WTC11 (cell line): Measurements from ENCODE around the gene GLCCI1. TPM values are rescaled to one million over a fixed set of nuclear protein-coding genes. Genes with fewer than 3 reads are reported as not detected.

Experiments
- ATAC-seq: fragments of 200-7000 bp; cut with Tn5 transposase; 2 replicates; pipeline ENCODE4 v1.10.0; 2021; ENCODE audit warnings: mild to moderate bottlenecking, moderate library complexity
- CTCF ChIA-PET: fragments of 300-600 bp; sonication (Branson Sonifier 250); formaldehyde crosslinking; loops from one replicate; lab custom pipeline; 2021; ENCODE audit warnings: antibody characterized with exemption; lab: Charles Lee
- POLR2A ChIA-PET: fragments of 350-600 bp; sonication (Branson Sonifier 250); formaldehyde crosslinking; loops from one replicate; lab custom pipeline; 2021; ENCODE audit warnings: antibody characterized with exemption; lab: Charles Lee
- DNase-seq: peaks from one replicate; pipeline ENCODE4 v3.0.0; 2021; ENCODE audit warnings: low spot score
- H3K27ac Mint-ChIP-seq: 2 replicates; pipeline ENCODE4 v1.8.0; 2021; ENCODE audit warnings: mixed read lengths
- H3K27me3 Mint-ChIP-seq: 2 replicates; pipeline ENCODE4 v1.8.0; 2021; ENCODE audit warnings: low read depth, mild to moderate bottlenecking, moderate library complexity, mixed read lengths
- H3K36me3 Mint-ChIP-seq: 2 replicates; pipeline ENCODE4 v1.8.0; 2021; ENCODE audit warnings: mixed read lengths
- H3K4me1 Mint-ChIP-seq: 2 replicates; pipeline ENCODE4 v1.8.0; 2022; ENCODE audit warnings: mixed read lengths
- H3K4me3 Mint-ChIP-seq: 2 replicates; pipeline ENCODE4 v1.8.0; 2021; ENCODE audit warnings: mild to moderate bottlenecking, moderate library complexity, mixed read lengths
- H3K9me3 Mint-ChIP-seq: 2 replicates; pipeline ENCODE4 v1.8.0; 2021; ENCODE audit warnings: mixed read lengths
- ATF1 ChIP-seq: sonication (generic); formaldehyde crosslinking; IDR thresholded peaks from 2 replicates; pipeline ENCODE4 v1.8.1; 2023; ENCODE audit warnings: mild to moderate bottlenecking, moderate library complexity, missing genetic modification reagents
- CBFB ChIP-seq: sonication (generic); formaldehyde crosslinking; IDR thresholded peaks from 2 replicates; pipeline ENCODE4 v1.8.1; 2022; ENCODE audit warnings: mild to moderate bottlenecking, low read depth, missing genetic modification reagents
- ELF4 ChIP-seq: sonication (generic); formaldehyde crosslinking; IDR thresholded peaks from 2 replicates; pipeline ENCODE4 v1.8.1; 2022; ENCODE audit warnings: low read depth, mild to moderate bottlenecking, moderate library complexity, missing genetic modification reagents
- EMX1 ChIP-seq: fragments of 250-450 bp; sonication (Bioruptor Pico); IDR thresholded peaks from 2 replicates; pipeline ENCODE4 v1.8.0; 2021; ENCODE audit warnings: mild to moderate bottlenecking
- ETV6 ChIP-seq: sonication (generic); formaldehyde crosslinking; IDR thresholded peaks from 2 replicates; pipeline ENCODE4 v1.8.1; 2022; ENCODE audit warnings: mild to moderate bottlenecking, missing genetic modification reagents
- FOXP1 ChIP-seq: sonication (generic); formaldehyde crosslinking; IDR thresholded peaks from 2 replicates; pipeline ENCODE4 v1.8.0; 2022; ENCODE audit warnings: missing genetic modification reagents, mild to moderate bottlenecking, moderate library complexity, borderline replicate concordance
- IRF2 ChIP-seq: sonication (generic); formaldehyde crosslinking; IDR thresholded peaks from 2 replicates; pipeline ENCODE4 v1.8.0; 2022; ENCODE audit warnings: low read depth, missing genetic modification reagents, borderline replicate concordance
- JUN ChIP-seq: sonication (generic); formaldehyde crosslinking; IDR thresholded peaks from 2 replicates; pipeline ENCODE4 v1.8.0; 2023; ENCODE audit warnings: mild to moderate bottlenecking, missing genetic modification reagents
- NFYB ChIP-seq: sonication (generic); formaldehyde crosslinking; conservative IDR thresholded peaks from 2 replicates; pipeline ENCODE4 v1.8.0; 2022; ENCODE audit warnings: low read depth, missing genetic modification reagents
- SMAD3 ChIP-seq: sonication (generic); formaldehyde crosslinking; IDR thresholded peaks from 2 replicates; pipeline ENCODE4 v1.8.0; 2022; ENCODE audit warnings: missing genetic modification reagents, mild to moderate bottlenecking, borderline replicate concordance
- TEAD1 ChIP-seq: sonication (generic); formaldehyde crosslinking; IDR thresholded peaks from 2 replicates; pipeline ENCODE4 v1.8.0; 2022; ENCODE audit warnings: mild to moderate bottlenecking, missing genetic modification reagents
- ZBTB21 ChIP-seq: sonication (generic); formaldehyde crosslinking; IDR thresholded peaks from 2 replicates; pipeline ENCODE4 v1.8.1; 2023; ENCODE audit warnings: mild to moderate bottlenecking, missing genetic modification reagents, borderline replicate concordance
- ZNF121 ChIP-seq: sonication (generic); formaldehyde crosslinking; IDR thresholded peaks from 2 replicates; pipeline ENCODE4 v1.8.0; 2023; ENCODE audit warnings: missing genetic modification reagents
- total RNA-seq: library from RNA; stranded (reverse); gene quantifications from 3 replicates; pipeline ENCODE4 v1.2.3, GENCODE V29; 2021
- TF ChIP-seq, protein P1 (sequence below): fragments of 250-450 bp; sonication (Bioruptor Pico); IDR thresholded peaks from 2 replicates; pipeline ENCODE4 v1.9.0; 2021; ENCODE audit warnings: moderate library complexity, mild to moderate bottlenecking, inconsistent platforms, borderline replicate concordance
- TF ChIP-seq, protein P2 (sequence below): sonication (generic); formaldehyde crosslinking; IDR thresholded peaks from 2 replicates; pipeline ENCODE4 v1.8.0; 2022; ENCODE audit warnings: mild to moderate bottlenecking, missing genetic modification reagents
- TF ChIP-seq, protein P3 (sequence below): fragments of 200-600 bp; IDR thresholded peaks from 2 replicates; pipeline ENCODE4 v1.8.0; 2022; ENCODE audit warnings: antibody characterized with exemption
- TF ChIP-seq, protein P4 (sequence below): sonication (generic); formaldehyde crosslinking; IDR thresholded peaks from 2 replicates; pipeline ENCODE4 v1.8.1; 2023; ENCODE audit warnings: mild to moderate bottlenecking, moderate library complexity, missing genetic modification reagents
- TF ChIP-seq, protein P5 (sequence below): sonication (generic); formaldehyde crosslinking; IDR thresholded peaks from 2 replicates; pipeline ENCODE4 v1.8.0; 2023; ENCODE audit warnings: missing genetic modification reagents, mild to moderate bottlenecking, borderline replicate concordance
- TF ChIP-seq, protein P6 (sequence below): sonication (generic); formaldehyde crosslinking; IDR thresholded peaks from 2 replicates; pipeline ENCODE4 v1.8.1; 2023; ENCODE audit warnings: mild to moderate bottlenecking, missing genetic modification reagents

GLCCI1 gene
- total RNA-seq, 1 experiment from 2014 or later: 23.8 TPM

DNA sequence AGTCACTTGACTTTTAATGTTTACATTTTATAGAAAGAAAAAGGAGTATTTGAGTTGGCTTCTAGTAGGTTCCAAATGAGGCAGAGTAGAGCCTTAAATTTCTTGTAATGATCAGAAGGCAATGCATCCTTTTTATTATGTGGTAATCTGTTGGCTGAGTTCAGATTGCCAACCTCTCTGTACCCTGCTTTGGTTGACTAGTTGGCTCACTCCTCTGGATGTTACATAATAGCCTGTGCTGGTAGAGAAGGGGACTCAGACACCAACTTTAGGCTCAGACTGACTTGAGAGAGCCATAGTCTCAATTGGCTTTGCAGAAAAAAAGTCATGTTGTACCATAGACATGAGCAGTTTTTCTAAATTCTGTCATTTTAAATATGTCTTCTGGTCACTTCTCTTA, 46.8 kb upstream of the GLCCI1 start:
- ATAC-seq (no peak), DNase-seq (no peak)
- POLR2A ChIA-PET: no interaction called here
- peaks cover 62% of the 10 kb centered on the region for H3K4me1 Mint-ChIP-seq
- no peaks in the 10 kb centered on the region for H3K36me3 Mint-ChIP-seq
- peak overlapping the region; percentile 6; the same call in 1 of the 2 replicates for H3K27ac Mint-ChIP-seq
- H3K4me3 Mint-ChIP-seq: no peak overlapping the region
- CTCF ChIA-PET: no interaction called here
- no peaks in the 10 kb centered on the region for H3K27me3 Mint-ChIP-seq
- H3K9me3 Mint-ChIP-seq: no peaks in the 10 kb centered on the region
- no peak for TF ChIP-seq IRF2
- TF ChIP-seq, protein P1, sequence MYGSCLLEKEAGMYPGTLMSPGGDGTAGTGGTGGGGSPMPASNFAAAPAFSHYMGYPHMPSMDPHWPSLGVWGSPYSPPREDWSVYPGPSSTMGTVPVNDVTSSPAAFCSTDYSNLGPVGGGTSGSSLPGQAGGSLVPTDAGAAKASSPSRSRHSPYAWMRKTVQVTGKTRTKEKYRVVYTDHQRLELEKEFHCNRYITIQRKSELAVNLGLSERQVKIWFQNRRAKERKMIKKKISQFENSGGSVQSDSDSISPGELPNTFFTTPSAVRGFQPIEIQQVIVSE (CRISPR knock-in tag): no peak
- TF ChIP-seq ZNF121 (CRISPR knock-in tag): no peak
- TF ChIP-seq ATF1 (CRISPR knock-in tag): no peak
- TF ChIP-seq, protein P2, sequence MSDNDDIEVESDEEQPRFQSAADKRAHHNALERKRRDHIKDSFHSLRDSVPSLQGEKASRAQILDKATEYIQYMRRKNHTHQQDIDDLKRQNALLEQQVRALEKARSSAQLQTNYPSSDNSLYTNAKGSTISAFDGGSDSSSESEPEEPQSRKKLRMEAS (CRISPR knock-in tag): no peak
- TF ChIP-seq, protein P3, sequence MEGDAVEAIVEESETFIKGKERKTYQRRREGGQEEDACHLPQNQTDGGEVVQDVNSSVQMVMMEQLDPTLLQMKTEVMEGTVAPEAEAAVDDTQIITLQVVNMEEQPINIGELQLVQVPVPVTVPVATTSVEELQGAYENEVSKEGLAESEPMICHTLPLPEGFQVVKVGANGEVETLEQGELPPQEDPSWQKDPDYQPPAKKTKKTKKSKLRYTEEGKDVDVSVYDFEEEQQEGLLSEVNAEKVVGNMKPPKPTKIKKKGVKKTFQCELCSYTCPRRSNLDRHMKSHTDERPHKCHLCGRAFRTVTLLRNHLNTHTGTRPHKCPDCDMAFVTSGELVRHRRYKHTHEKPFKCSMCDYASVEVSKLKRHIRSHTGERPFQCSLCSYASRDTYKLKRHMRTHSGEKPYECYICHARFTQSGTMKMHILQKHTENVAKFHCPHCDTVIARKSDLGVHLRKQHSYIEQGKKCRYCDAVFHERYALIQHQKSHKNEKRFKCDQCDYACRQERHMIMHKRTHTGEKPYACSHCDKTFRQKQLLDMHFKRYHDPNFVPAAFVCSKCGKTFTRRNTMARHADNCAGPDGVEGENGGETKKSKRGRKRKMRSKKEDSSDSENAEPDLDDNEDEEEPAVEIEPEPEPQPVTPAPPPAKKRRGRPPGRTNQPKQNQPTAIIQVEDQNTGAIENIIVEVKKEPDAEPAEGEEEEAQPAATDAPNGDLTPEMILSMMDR: no peak
- no peak for TF ChIP-seq EMX1 (CRISPR knock-in tag)
- TF ChIP-seq, protein P4, sequence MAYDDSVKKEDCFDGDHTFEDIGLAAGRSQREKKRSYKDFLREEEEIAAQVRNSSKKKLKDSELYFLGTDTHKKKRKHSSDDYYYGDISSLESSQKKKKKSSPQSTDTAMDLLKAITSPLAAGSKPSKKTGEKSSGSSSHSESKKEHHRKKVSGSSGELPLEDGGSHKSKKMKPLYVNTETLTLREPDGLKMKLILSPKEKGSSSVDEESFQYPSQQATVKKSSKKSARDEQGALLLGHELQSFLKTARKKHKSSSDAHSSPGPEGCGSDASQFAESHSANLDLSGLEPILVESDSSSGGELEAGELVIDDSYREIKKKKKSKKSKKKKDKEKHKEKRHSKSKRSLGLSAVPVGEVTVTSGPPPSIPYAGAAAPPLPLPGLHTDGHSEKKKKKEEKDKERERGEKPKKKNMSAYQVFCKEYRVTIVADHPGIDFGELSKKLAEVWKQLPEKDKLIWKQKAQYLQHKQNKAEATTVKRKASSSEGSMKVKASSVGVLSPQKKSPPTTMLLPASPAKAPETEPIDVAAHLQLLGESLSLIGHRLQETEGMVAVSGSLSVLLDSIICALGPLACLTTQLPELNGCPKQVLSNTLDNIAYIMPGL: no peak
- no peak for TF ChIP-seq NFYB (CRISPR knock-in tag)
- no peak for TF ChIP-seq JUN (CRISPR knock-in tag)
- no peak for TF ChIP-seq TEAD1 (CRISPR knock-in tag)
- no peak for TF ChIP-seq ZBTB21 (CRISPR knock-in tag)
- no peak for TF ChIP-seq ELF4 (CRISPR knock-in tag)
- no peak for TF ChIP-seq FOXP1
- TF ChIP-seq ETV6 (CRISPR knock-in tag): no peak
- TF ChIP-seq, protein P5, sequence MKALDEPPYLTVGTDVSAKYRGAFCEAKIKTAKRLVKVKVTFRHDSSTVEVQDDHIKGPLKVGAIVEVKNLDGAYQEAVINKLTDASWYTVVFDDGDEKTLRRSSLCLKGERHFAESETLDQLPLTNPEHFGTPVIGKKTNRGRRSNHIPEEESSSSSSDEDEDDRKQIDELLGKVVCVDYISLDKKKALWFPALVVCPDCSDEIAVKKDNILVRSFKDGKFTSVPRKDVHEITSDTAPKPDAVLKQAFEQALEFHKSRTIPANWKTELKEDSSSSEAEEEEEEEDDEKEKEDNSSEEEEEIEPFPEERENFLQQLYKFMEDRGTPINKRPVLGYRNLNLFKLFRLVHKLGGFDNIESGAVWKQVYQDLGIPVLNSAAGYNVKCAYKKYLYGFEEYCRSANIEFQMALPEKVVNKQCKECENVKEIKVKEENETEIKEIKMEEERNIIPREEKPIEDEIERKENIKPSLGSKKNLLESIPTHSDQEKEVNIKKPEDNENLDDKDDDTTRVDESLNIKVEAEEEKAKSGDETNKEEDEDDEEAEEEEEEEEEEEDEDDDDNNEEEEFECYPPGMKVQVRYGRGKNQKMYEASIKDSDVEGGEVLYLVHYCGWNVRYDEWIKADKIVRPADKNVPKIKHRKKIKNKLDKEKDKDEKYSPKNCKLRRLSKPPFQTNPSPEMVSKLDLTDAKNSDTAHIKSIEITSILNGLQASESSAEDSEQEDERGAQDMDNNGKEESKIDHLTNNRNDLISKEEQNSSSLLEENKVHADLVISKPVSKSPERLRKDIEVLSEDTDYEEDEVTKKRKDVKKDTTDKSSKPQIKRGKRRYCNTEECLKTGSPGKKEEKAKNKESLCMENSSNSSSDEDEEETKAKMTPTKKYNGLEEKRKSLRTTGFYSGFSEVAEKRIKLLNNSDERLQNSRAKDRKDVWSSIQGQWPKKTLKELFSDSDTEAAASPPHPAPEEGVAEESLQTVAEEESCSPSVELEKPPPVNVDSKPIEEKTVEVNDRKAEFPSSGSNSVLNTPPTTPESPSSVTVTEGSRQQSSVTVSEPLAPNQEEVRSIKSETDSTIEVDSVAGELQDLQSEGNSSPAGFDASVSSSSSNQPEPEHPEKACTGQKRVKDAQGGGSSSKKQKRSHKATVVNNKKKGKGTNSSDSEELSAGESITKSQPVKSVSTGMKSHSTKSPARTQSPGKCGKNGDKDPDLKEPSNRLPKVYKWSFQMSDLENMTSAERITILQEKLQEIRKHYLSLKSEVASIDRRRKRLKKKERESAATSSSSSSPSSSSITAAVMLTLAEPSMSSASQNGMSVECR (CRISPR knock-in tag): no peak

DNA sequence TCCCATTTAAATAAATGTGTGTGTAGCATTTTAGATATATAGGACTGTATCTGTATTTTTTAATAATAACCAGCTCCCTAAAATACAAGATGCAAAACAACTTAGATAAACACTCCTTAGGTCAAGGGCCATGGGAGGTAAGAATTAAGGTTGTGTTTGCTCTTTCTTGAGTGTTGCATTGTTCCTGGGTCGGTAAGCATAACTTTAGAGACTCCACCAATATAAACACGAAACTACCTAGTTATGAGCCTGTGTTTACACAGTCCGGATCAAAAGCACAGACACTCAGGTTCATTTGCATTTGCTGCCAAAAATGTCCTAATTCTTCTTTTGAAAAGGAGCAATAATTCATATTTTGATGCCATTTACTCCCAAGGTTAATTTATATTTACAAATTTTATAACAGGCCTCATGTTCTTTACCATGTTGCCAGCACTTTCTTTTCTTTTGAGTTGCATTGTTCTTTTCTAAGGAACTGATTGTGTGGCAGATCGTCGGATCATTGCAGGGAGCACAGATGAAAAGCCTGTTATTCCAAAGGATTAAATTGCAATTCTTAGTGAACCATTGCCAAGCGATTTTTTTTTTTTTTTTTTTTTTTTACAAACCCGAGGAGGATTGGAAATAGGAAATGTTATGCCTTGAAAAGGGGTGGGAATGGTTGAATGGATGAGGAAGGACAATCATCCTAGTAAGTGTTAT, 45.8 kb upstream of the GLCCI1 start:
- CTCF ChIA-PET: no interaction called here
- POLR2A ChIA-PET: no interaction called here
- TF ChIP-seq SMAD3 (no peak), CBFB (CRISPR knock-in tag) (no peak), ZNF121 (CRISPR knock-in tag) (no peak)
- TF ChIP-seq, protein P1 (CRISPR knock-in tag): no peak
- TF ChIP-seq, protein P6, sequence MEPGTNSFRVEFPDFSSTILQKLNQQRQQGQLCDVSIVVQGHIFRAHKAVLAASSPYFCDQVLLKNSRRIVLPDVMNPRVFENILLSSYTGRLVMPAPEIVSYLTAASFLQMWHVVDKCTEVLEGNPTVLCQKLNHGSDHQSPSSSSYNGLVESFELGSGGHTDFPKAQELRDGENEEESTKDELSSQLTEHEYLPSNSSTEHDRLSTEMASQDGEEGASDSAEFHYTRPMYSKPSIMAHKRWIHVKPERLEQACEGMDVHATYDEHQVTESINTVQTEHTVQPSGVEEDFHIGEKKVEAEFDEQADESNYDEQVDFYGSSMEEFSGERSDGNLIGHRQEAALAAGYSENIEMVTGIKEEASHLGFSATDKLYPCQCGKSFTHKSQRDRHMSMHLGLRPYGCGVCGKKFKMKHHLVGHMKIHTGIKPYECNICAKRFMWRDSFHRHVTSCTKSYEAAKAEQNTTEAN: no peak
- Mint-ChIP-seq H3K36me3 (no peaks in the 10 kb centered on the region), H3K4me3 (no peak overlapping the region), H3K27ac (no peak overlapping the region), H3K9me3 (no peaks in the 10 kb centered on the region), H3K4me1 (peaks cover 61% of the 10 kb centered on the region), H3K27me3 (no peaks in the 10 kb centered on the region)
- no peak for DNase-seq
- no peak for ATAC-seq
